IPS-15b (cell line): ENCODE data around the gene C10orf88.

Experiments
- H3K27me3 ChIP-seq: one replicate; pipeline ENCODE4 v1.6.1; 2013; ENCODE audit warnings: low read length; ENCODE audit not compliant: control insufficient read depth, insufficient read depth
- H3K36me3 ChIP-seq: one replicate; pipeline ENCODE4 v1.6.1; 2013; ENCODE audit warnings: low read length; ENCODE audit not compliant: control insufficient read depth, insufficient read depth
- H3K4me1 ChIP-seq: one replicate; pipeline ENCODE4 v1.6.1; 2013; ENCODE audit warnings: mild to moderate bottlenecking, low read length; ENCODE audit not compliant: control insufficient read depth, insufficient read depth
- H3K4me3 ChIP-seq: one replicate; pipeline ENCODE4 v1.5.1; 2013; ENCODE audit warnings: low read depth, low read length
- H3K9ac ChIP-seq: one replicate; pipeline ENCODE4 v1.6.1; 2013; ENCODE audit warnings: low read depth, mild to moderate bottlenecking, low read length
- H3K9me3 ChIP-seq: one replicate; pipeline ENCODE4 v1.6.1; 2013; ENCODE audit warnings: mild to moderate bottlenecking, low read length; ENCODE audit not compliant: control insufficient read depth, insufficient read depth

C10orf88 gene

GRCh38 chr10:122953902-122954730, at the start of gene C10orf88:
Gene C10orf88, minus strand, starts transcription at chr10:122954227. Its CDS starts 49 bp downstream, at chr10:122954178.
- Histone ChIP-seq H3K4me1 (no peaks in the 10 kb centered on the region), H3K9ac (peak within 1 kb of the TSS; percentile 73), H3K9me3 (peaks cover 7% of the 10 kb centered on the region), H3K27me3 (peaks cover 20% of the 10 kb centered on the region), H3K36me3 (no peaks in the 10 kb centered on the region), H3K4me3 (peak within 1 kb of the TSS; percentile 70)

- Histone ChIP-seq H3K9me3 (no peaks in the 10 kb centered on the region), H3K9ac (no peak overlapping the region), H3K4me1 (peaks cover 5% of the 10 kb centered on the region), H3K27me3 (no peaks in the 10 kb centered on the region), H3K4me3 (no peak overlapping the region), H3K36me3 (no peaks in the 10 kb centered on the region)
Observed at GRCh38 chr10:123001370-123001769, 47.3 kb upstream of the C10orf88 start.

GRCh38 chr10:123000155-123000554, 46.1 kb upstream of the C10orf88 start:
- H3K4me1 ChIP-seq: peaks cover 5% of the 10 kb centered on the region
- H3K9ac ChIP-seq: no peak overlapping the region
- H3K4me3 ChIP-seq: no peak overlapping the region
- H3K9me3 ChIP-seq: no peaks in the 10 kb centered on the region
- H3K27me3 ChIP-seq: no peaks in the 10 kb centered on the region
- no peaks in the 10 kb centered on the region for H3K36me3 ChIP-seq

- Histone ChIP-seq H3K27me3 (no peaks in the 10 kb centered on the region), H3K9ac (no peak overlapping the region), H3K4me3 (no peak overlapping the region), H3K4me1 (peaks cover 5% of the 10 kb centered on the region), H3K9me3 (no peaks in the 10 kb centered on the region), H3K36me3 (no peaks in the 10 kb centered on the region)
Observed at GRCh38 chr10:122999347-122999746, 45.3 kb upstream of the C10orf88 start.

GRCh38 chr10:122998934-122999333, 44.9 kb upstream of the C10orf88 start:
- Histone ChIP-seq H3K9ac (no peak overlapping the region), H3K9me3 (no peaks in the 10 kb centered on the region), H3K4me3 (no peak overlapping the region), H3K36me3 (no peaks in the 10 kb centered on the region), H3K27me3 (no peaks in the 10 kb centered on the region), H3K4me1 (peaks cover 5% of the 10 kb centered on the region)

- no peaks in the 10 kb centered on the region for H3K36me3 ChIP-seq
- H3K9ac ChIP-seq: no peak overlapping the region
- H3K4me1 ChIP-seq: peaks cover 5% of the 10 kb centered on the region
- H3K4me3 ChIP-seq: no peak overlapping the region
- H3K27me3 ChIP-seq: no peaks in the 10 kb centered on the region
- no peaks in the 10 kb centered on the region for H3K9me3 ChIP-seq
Observed at GRCh38 chr10:122998360-122998917, 44.4 kb upstream of the C10orf88 start.

GRCh38 chr10:122997864-122998263, 43.8 kb upstream of the C10orf88 start:
- H3K9ac ChIP-seq: no peak overlapping the region

GRCh38 chr10:122995936-122996335, 41.9 kb upstream of the C10orf88 start:
- no peak overlapping the region for H3K4me3 ChIP-seq
- no peak overlapping the region for H3K9ac ChIP-seq
- H3K9me3 ChIP-seq: no peaks in the 10 kb centered on the region
- H3K27me3 ChIP-seq: no peaks in the 10 kb centered on the region
- peaks cover 5% of the 10 kb centered on the region for H3K4me1 ChIP-seq
- no peaks in the 10 kb centered on the region for H3K36me3 ChIP-seq

More at GRCh38 chr10:122997864-122998263, 43.8 kb upstream of the C10orf88 start:
- Histone ChIP-seq H3K36me3 (no peaks in the 10 kb centered on the region), H3K9me3 (no peaks in the 10 kb centered on the region), H3K4me3 (no peak overlapping the region), H3K27me3 (no peaks in the 10 kb centered on the region), H3K4me1 (peaks cover 5% of the 10 kb centered on the region)

- Histone ChIP-seq H3K9me3 (no peaks in the 10 kb centered on the region), H3K4me1 (no peaks in the 10 kb centered on the region), H3K9ac (no peak overlapping the region), H3K36me3 (no peaks in the 10 kb centered on the region), H3K4me3 (no peak overlapping the region), H3K27me3 (no peaks in the 10 kb centered on the region)
Observed at GRCh38 chr10:122993797-122994336, 39.8 kb upstream of the C10orf88 start.

- no peaks in the 10 kb centered on the region for H3K27me3 ChIP-seq
- no peaks in the 10 kb centered on the region for H3K36me3 ChIP-seq
- H3K4me3 ChIP-seq: no peak overlapping the region
- H3K9me3 ChIP-seq: no peaks in the 10 kb centered on the region
- no peaks in the 10 kb centered on the region for H3K4me1 ChIP-seq
- no peak overlapping the region for H3K9ac ChIP-seq
Observed at GRCh38 chr10:122992031-122992585, 38.1 kb upstream of the C10orf88 start.

- H3K4me1 ChIP-seq: no peaks in the 10 kb centered on the region
- H3K9ac ChIP-seq: no peak overlapping the region
- no peaks in the 10 kb centered on the region for H3K36me3 ChIP-seq
- H3K4me3 ChIP-seq: no peak overlapping the region
- H3K9me3 ChIP-seq: no peaks in the 10 kb centered on the region
- H3K27me3 ChIP-seq: no peaks in the 10 kb centered on the region
Observed at GRCh38 chr10:122990278-122990677, 36.3 kb upstream of the C10orf88 start.
